ENCODE results near the gene PEX13.
"Not testable (repeated sequence)": the region's sequence is repeated elsewhere in the genome, so short reads cannot be mapped to it uniquely, and the experiment has no call there.

Gene PEX13

DNA sequence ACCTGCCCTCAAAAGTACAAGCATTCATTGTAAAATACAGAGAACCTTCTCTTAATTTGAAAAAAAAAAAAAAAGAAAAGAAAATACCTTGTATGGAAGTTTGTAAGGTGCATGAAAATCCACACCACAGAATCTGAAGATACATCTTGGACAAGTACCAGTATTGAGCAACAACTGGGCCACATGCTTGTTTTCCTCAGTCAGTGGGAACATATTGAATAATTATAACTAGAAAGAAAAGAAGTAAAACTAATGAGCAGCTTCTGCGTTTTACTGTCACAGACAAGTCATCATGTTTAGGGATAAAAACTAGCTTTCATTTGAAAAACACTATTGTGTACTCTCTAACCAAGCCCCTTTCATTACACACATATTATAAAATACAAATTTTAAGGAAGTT, 5.8 kb upstream of the PEX13 start:
- no peak for DNase-seq

DNA sequence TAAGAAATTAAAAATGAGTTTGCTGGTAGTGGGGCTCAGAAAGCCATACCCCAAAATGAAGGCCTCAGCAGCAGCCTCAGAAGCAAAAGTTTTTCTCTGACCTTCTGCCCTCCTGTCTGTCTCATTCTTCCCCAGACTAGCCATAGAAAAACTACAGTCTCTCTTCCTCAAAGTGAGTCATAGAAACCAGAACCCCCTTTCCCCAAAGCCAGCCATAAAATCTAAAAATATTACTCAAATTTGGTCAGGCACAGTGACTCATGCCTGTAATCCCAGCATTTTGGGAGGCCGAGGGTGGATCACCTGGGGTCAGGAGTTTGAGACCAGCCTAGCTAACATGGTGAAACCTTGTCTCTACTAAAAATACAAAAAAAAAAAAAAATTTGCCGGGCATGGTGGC, 5.2 kb upstream of the PEX13 start:
- peak in 1 of 2 donors; percentile 23 for DNase-seq

DNA sequence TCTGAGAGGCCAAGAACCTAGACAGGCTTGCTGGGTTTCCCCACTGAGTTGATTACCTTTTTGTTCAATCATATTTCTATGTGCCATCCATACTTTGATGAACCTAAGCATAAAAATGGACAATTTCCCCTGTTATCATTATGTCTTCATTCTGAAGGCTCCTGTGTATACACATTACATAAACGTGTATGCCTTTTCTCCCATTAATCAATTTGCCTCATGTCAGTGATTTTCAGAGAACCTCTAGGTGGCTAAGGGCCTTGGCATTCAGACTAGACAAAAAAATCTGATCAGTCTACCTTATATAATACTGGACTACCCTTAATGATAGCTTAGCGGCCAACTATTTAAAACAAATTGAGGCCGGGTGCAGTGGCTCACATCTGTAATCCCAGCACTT, 4.1 kb upstream of the PEX13 start:
- DNase-seq: no peak

DNA sequence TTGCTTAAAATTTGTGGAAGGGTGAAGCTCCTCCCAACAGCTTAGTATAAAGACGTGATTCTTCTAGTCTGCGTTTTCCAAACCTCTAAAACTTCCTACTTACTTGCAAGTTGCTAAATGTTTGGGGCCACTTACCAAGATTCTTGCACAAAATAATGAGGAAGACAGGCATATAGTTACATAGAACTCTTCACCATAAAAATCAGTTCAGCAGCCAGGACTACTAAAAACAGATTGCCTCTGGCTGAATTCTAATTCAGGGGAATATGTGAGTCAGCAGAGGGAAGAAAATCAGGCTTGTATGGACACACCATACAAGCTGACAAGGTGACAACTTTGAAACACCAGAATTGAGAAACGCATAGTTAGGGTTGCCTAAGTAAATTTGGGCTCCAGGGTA, 2.8 kb upstream of the PEX13 start:
- DNase-seq: no peak

DNA sequence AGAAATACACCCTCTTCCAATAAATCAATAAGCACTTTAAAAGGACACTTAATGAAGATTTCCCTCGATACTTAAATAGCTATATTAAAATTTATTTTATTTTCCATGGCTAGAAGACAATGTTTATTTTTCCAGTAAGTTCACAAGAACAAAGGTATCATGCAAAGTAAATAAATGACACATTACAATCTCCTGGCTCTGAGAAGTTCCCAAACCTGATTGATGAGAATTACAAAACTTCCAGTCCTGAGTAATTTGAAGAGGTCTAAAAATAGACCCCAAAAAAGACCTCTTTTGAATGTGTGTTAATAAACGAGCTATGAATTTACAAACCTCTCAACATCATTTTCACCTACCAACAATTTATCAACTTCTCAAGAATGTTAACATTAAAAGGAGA, 1.5 kb upstream of the PEX13 start:
- no peak for DNase-seq

DNA sequence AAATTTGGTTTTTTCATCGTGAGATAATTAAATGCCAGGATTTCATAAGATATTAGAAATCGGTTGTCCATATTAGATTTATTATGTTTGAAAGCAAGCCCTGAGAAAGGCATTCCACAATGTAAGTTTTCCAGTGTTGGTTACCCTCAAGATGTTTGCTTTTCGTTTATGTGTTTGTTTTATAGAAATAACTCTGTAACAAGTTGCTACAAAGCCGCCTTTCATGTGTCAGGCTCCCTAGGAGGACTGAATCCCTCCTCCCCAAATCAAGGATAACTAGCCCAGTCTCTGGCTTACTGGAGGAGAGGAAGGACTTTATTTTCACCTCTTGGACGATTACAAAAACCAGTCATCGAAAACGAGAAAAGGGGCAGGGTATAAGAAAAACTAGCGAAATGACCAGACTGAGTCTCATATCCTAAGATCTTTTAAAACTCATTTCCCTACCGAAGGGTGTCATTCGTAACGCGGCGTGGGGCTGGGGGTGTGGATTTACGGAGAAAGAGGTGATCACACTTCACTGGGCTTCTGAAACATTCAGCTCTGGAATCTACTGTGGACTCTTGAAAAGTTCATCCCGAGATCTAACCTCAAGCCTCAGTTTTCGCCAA, 1.0 kb upstream of the PEX13 start:
- no peak for DNase-seq

DNA sequence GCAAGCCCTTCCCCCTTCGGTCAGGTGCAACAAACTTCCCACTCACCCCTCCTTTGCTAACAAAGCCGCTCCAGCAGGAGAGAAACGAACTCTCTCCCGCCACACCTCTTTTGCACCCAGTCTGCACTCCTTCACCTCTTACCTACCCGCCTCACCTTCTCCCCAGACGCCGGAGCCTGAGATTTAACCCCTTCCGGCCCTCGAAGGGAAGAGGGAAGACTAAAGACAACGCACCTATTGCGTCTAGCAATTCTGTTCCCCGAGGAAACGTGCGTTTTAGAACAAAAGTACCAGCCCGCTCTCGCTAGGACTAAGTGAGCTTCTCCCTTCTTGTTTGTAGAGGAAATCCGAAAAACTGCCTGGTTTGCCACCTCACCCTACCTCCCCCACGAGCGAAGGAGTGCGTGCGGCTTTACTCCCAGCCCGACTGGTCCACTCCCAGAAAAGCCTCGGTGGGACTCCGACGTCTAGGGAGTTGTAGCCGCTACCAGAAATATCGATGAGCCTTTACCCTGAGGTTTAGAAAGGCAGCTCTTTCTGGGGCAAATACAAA, 441 bp upstream of the PEX13 start:
- DNase-seq: peak; percentile 42 to 74

DNA sequence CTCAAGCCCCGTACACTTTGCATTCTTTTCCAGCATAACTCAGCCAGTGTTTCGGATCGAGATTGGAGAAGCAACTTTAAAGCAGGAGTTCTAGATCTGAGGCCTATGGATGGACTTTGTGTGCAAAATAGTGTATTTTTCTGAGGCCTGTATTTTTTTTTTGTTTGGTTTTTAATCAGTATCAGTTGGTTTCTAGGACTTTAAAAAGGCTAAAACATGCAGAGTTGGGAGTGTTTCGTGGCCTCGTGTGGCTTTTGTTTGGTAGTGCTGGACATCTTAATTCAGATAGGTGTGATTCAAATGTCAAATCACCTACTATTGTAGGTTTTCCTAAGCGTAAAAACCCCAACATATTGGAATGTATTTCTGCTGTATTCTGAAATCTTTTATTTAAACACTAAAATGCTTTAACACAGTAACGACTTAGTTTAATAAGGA, 817 bp downstream of the PEX13 start:
- no peak for DNase-seq

DNA sequence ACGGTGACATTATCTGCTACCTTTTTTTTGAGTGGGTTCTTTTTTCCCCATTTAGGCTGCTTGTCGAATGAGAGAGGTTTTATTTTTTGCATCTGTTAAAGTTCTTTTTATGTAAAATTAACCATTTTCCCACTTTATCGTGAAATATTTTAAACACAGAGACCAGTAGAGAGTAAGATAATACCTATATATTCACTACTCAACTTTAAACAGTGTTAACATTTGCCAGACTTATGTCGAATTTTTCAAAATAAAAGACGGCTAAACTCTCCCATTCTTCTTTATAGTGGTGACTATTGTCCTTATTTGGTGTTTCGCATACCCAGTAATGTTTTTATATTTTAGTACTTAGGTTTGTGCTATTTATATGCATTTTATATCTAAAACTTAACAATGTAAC, 1.3 kb downstream of the PEX13 start:
- no peak for DNase-seq

DNA sequence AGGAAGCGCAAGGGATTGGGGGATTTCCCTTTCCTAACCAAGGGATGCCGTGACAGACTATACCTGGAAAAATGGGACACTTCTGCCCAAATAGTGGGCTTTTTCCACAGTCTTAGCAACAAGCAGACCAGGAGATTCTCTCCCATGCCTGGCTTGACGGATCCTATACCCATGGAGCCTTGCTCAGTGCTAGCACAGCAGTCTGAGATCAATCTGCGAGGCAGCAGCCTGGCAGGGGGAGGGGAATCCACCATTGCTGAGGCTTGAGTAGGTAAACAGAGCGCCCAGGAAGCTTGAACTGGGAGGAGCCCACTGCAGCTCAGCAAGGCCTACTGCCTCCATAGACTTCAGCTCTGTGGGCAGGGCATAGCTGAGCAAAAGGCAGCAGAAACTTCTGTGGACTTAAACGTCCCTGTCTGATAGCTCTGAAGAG, 3.7 kb downstream of the PEX13 start:
- DNase-seq: no peak

DNA sequence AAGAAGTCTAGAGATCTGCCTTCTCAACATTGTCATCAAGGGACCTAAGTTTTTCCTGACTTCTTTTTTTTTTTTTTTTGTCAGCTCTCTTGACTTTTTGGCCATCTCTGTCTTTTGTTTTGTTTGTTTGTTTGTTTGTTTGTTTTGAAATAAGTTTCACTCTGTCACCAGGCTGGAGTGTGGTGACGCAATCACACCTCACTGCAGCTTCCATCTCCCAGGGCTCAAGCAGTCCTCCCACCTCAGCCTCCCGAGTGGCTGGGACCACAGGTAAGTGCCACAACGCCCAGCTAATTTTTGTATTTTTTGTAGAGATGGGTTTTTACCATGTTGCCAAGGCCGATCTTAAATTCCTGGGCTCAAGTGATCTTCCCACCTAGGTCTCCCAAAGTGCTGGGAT, 6.2 kb downstream of the PEX13 start:
- no peak for DNase-seq

DNA sequence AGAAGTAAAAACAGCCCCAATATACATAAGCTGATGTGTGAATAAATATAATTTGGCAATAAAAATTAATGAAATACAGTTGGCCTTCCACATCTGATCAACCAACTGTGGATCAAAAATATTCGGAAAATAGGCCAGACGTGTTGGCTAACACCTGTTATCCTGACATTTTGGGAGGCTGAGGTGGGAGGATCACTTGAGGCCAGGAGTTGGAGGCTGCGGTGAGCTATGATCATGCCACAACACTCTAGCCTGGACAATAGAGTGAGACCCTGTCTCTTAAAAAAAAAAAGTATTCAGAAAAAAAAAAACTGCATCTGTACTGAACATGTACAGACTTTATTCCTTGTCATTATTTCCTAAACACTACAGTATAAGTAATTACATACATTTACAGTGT, 12.0 kb downstream of the PEX13 start:
- no peak for DNase-seq

DNA sequence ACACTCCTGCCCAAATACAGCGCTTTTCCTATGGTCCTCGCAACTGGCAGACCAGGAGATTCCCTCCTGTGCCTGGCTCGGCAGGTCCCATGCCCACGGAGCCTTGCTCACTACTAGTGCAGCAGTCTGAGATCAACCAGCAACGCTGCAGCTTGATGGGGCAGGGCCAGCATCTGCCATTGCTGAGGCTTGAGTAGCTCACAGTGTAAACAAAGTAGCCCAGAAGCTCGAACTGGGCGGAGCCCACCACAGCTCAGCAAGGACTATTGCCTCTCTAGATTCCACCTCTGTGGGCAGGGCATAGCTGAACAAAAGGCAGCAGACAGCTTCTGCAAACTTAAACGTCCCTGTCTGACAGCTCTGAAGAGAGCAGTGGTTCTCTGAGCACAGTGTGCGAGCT, 17.1 kb downstream of the PEX13 start:
- not testable (repeated sequence) for DNase-seq

DNA sequence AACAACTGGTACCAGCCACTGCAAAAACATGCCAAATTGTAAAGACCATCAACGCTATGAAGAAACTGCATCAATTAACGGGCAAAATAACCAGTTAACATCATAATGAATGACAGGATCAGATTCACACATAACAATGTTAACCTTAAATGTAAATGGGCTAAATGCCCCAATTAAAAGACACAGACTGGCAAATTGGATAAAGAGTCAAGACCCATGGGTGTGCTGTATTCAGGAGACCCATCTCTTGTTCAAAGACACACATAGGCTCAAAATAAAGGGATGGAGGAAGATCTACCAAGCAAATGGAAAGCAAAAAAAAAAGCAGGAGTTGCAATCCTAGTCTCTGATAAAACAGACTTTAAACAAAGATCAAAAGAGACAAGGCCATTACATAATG, 19.1 kb downstream of the PEX13 start:
- not testable (repeated sequence) for DNase-seq

DNA sequence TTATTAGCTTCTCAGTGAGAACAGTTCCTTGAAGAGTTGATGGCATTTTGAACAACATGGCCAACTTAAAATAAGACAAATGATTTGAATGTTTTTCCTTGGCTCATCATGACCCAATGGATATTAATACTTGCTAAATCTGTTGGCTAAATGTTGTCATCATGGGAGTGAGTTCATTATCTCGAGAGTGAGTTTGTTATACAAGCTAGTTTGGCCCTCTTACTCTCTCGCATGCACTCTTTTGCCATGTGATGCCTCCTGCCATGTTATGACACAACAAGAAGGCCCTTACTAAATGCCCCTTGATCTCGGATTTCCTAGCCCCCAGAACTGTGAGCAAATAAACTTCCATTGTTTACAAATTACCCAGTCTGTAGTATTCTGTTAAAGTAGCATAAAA, 25.3 kb downstream of the PEX13 start:
- no peak for DNase-seq

DNA sequence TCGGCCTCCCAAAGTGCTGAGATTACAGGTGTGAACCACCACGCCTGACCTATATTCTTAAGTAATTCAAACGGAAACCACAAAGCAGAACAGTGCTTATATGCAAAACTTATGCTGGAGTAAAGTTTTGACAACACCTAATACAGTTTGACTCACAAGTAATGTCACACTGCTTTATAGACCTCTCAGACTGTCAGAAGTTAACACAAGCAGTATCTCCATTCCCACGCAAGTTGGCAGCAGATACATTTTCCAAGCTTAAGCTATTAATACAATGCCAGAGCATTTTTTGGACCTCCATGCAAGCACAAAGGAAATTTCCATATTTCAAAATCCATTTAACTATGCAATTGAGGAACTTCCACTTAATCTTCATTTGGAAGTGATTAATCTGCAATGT, 27.1 kb downstream of the PEX13 start:
- no peak for DNase-seq

DNA sequence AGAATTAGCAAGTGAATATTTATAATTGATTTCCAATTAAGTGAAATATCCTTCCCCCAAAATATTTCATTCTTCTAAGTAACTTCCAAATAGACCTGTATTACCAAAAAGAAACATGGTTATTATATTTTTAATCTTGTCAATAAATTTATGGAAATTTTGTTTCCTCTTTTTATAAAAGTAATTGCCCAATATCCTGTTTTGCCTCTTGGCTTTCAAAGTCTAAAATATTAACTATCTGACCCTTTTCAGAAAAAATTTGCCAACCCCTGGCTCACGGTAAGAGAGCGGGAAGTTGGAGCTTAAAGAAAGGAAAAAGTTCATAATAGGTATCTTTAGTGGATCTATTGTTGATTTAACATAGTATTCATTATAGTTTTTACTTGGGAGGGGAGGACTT, 27.7 kb downstream of the PEX13 start:
- no peak for DNase-seq

DNA sequence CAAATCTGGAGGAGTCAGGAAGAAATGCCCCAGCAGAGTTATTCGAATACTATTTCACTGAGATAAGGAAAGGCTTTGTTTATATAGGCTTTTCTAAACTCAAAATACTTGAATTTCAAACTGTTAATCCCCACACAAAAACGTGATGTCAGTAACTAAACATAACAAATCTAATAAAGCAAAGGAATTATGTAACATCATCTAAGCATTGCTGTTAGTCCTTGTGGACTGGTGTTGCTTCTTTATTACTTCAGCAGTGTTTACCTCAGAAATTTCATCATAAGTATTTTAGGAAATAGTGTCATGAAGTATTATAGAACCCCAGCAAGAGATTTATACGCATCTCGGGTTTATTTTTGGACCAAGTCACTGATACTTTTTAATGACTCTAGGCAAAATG, 28.5 kb downstream of the PEX13 start:
- no peak for DNase-seq

DNA sequence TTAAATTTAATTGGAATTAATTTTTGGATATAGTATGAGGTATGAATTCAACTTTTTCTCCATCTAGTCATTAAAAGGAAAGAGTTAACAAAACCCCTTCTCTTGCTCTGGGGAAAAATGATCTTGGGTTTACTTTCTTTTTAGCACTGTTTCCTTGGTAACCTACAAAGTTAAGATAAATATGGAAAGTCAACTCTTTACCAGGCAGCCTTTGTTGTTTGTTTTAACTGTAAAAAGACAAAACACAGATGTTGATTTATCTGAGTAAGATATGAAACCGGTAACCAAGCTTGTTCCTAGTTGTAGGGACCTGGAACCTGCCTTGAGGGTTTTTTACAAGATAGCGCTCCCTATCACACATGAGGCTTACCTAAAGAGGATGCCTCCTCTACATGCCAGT, 38.0 kb downstream of the PEX13 start:
- DNase-seq: no peak

DNA sequence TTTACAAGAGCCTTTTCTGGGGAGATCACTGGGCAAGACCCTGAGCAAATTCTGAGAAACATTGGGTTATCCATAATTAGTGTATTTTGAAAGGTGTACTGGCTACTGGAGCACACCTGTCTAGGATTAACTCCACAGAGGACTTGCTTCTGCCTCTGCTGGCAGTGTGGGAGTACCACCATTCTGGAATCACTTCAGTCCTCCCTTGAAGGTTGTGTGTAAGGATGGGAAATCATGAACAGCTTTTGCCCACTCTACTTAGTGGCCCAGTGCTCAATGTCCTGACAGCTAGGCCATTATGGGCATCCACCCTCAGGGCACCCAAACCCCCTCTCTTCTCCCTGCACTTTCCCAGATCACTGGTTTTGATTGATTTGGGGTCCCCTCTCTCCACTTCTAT, 40.0 kb downstream of the PEX13 start:
- no peak for DNase-seq

DNA sequence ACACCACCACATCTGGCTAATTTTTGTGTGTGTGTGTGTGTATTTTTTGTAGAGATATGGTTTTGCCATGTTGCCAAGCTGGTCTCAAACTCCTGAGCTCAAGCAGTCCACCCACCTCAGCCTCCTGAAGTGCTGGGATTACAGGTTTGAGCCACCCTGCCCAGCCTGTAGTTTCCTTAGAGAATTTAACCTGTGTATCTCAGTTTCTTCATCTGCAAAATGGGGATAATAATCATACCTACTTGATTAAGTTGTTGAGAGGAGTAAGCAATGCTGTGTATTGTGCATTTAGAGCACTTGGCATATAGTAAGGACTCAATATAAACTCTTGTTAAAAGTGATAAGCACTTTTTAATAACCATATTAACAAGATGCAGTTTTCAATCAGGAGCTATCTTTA, 41.9 kb downstream of the PEX13 start:
- no peak for DNase-seq

DNA sequence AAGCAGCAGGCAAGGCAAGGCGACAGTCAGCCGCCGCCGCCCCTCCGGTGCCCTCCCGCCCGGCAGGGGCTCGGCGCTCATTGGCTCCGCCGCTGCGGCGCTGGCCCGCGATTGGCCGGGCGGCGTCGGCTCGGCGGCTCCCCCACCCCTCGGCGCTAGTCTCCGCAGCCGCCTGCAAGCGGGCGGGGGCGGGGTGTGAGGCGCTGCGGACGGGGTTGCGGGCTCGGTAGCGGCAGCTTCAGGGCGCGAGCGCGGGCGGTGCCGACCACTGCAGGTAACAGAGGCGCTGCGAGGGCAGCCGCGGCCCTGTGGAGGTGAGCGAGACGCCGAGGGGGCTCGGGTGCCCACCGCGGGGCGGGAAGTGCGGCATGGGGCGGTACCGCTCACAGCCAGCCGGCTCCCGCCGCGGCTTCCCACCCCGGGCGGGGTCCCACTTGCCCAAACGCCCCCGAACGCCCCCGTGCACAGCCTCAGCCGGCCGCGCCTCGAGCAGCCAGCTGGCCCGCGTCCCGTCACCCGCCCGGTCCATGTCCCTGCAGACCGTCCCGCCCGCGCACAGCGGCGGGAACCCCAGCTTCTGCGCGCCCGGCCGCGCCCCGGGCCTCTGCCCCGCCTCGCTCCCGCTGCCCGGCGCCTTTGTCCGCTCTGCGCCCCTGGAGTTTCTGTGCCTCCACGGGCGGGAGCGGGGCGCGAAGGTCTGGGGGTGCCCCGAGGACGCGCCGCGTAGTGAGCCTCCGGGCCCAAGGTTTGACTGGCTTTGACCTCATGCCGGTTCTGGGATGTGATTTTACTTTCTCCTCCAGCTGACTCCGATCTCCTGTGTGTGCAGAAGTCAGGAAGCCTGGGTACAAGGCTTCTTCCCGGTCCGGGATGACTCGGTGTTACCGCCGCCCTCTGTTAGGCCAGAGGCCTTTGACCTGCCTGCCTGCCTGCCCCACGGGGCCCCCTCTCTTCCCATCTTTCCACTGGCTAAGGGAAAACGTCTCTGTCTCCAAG, 48.5 kb downstream of the PEX13 start, which contains the start of gene SANBR:
TSS of gene SANBR (plus strand) at position 158 of the 996 bp plus-strand sequence. CDS start 4,480 bp downstream, outside the sequence.
- peak; percentile 79 to 87 for DNase-seq

DNA sequence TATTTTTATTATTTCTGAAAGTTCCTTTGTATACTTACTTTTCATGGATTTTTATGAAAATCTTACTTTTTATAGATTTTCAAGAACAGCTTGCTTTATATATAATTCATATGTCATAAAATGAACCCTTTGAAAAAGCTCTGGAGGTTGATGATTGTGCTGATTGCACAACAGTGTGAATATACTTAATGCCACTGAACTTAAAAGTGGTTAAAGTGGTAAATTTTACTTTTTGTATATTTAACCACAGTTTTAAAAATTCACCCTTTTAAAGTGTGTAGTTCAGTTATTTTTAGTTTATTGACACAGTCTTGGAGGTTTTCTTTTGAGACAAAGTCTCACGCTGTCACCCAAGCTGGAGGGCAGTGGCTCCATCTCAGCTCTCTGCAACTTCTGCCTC, 56.6 kb downstream of the PEX13 start:
- no peak for DNase-seq

DNA sequence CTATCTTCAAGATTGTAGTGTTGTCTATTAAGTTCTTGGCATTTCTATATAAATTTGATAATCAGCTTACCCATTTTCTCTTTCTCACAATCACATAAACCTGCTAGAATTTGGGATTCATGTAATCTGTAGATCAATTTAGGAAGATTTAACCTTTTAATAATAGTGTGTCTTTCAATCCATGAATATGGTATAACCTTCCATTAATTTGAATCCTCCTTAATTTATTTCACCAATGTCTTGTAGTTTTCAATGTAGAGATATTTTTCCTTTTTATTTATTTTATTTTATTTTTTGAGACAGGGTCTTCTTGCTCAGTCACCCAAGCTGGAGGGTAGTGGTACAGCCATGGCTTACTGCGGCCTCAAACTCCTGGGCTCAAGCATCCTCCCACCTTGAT, 68.4 kb downstream of the PEX13 start:
- no peak for DNase-seq

Data from CD4-positive, alpha-beta T cell treated with Interferon alpha-2 for 1 hour (primary cell).